Peyer's patch (tissue), 4 donors: ENCODE measurements around the gene LCTL. TPM values are rescaled to one million over a fixed set of nuclear protein-coding genes. Genes with fewer than 3 reads are reported as not detected.
"Not testable (repeated sequence)": the region's sequence is repeated elsewhere in the genome, so short reads cannot be mapped to it uniquely, and the experiment has no call there.

Experiments used
- DNase-seq, 3 donors: peaks; one replicate each; pipeline ENCODE4 v3.0.0-alpha.2; 2017 to 2019
- H3K27ac ChIP-seq, 4 donors: fragments of 200-600 bp; sonication (generic); one replicate each; pipeline ENCODE4 v1.5.1; 2016 to 2019
- H3K27me3 ChIP-seq, 2 donors: fragments of 200-600 bp; sonication (generic); one replicate each; pipeline ENCODE4 v1.5.1; 2019
- H3K36me3 ChIP-seq, 3 donors: fragments of 200-600 bp; sonication (generic); one replicate each; pipeline ENCODE4 v1.5.1; 2016 to 2019
- H3K4me1 ChIP-seq, 4 donors: fragments of 200-600 bp; sonication (generic); one replicate each; pipeline ENCODE4 v1.5.1; 2016 to 2019
- H3K4me3 ChIP-seq, 4 donors: fragments of 200-600 bp; sonication (generic); 1 replicate in 3 of 4; 2 replicates in 1 of 4; pipeline ENCODE4 v1.5.1; 2016 to 2019; ENCODE audit warnings: mild to moderate bottlenecking in 1 of 4
- H3K9me3 ChIP-seq, 4 donors: fragments of 200-600 bp; sonication (generic); one replicate each; pipeline ENCODE4 v1.5.1; 2016 to 2019; ENCODE audit warnings: mild to moderate bottlenecking in 1 of 4
- CTCF ChIP-seq, 6 experiments: fragments of 450-650 bp in 4 of 6; fragments of 200-600 bp in 2 of 6; sonication (generic) in 1 of 6; IDR thresholded peaks; one replicate each; pipeline ENCODE4 v1.5.1; 2017 to 2019; ENCODE audit warnings: antibody characterized with exemption in 6 of 6, mild to moderate bottlenecking in 3 of 6, moderate library complexity in 1 of 6
- POLR2A ChIP-seq, 2 donors: fragments of 450-650 bp; IDR thresholded peaks; one replicate each; pipeline ENCODE4 v1.5.1; 2017; ENCODE audit warnings: antibody characterized with exemption in 2 of 2, mild to moderate bottlenecking in 2 of 2, moderate library complexity in 2 of 2
- total RNA-seq, 4 donors: library from RNA; depleted of rRNA; stranded (reverse); fragments of >200 nt; gene quantifications; one replicate each; pipeline ENCODE4 v1.1.0, GENCODE V29; 2016

Gene LCTL
- total RNA-seq, 4 donors from 2014 or later = not detected

- no peak for DNase-seq
These were observed 24.6 kb upstream of the LCTL start for GRCh38 chr15:66590435-66590834.

GRCh38 chr15:66589429-66589828 lies 23.6 kb upstream of the LCTL start:
- not testable (repeated sequence) for H3K9me3 ChIP-seq, H3K27ac ChIP-seq, DNase-seq, H3K36me3 ChIP-seq, H3K27me3 ChIP-seq, H3K4me1 ChIP-seq, H3K4me3 ChIP-seq

More at GRCh38 chr15:66590435-66590834, 24.6 kb upstream of the LCTL start:
- H3K36me3 ChIP-seq = no peaks in the 10 kb centered on the region
- H3K27me3 ChIP-seq = no peaks in the 10 kb centered on the region
- no peaks in the 10 kb centered on the region for H3K4me1 ChIP-seq
- no peaks in the 10 kb centered on the region for H3K9me3 ChIP-seq
- H3K4me3 ChIP-seq = no peak overlapping the region
- no peak overlapping the region for H3K27ac ChIP-seq
- TF ChIP-seq POLR2A (IDR thresholded peaks at IDR 0.05) (no peak), CTCF (IDR thresholded peaks at IDR 0.05) (no peak)

- Histone ChIP-seq H3K4me3 (no peak overlapping the region), H3K27me3 (no peaks in the 10 kb centered on the region), H3K36me3 (no peaks in the 10 kb centered on the region), H3K9me3 (no peaks in the 10 kb centered on the region), H3K27ac (no peak overlapping the region), H3K4me1 (no peaks in the 10 kb centered on the region)
- no peak for TF ChIP-seq CTCF (IDR thresholded peaks at IDR 0.05)
- no peak for TF ChIP-seq POLR2A (IDR thresholded peaks at IDR 0.05)
- DNase-seq = no peak
These were observed 23.2 kb upstream of the LCTL start for GRCh38 chr15:66588971-66589370.

- no peaks in the 10 kb centered on the region for H3K4me1 ChIP-seq
- H3K9me3 ChIP-seq = no peaks in the 10 kb centered on the region
- no peak overlapping the region for H3K27ac ChIP-seq
- TF ChIP-seq CTCF (IDR thresholded peaks at IDR 0.05) (no peak), POLR2A (IDR thresholded peaks at IDR 0.05) (no peak)
- H3K36me3 ChIP-seq = no peaks in the 10 kb centered on the region
- H3K27me3 ChIP-seq = no peaks in the 10 kb centered on the region
- H3K4me3 ChIP-seq = no peak overlapping the region
- no peak for DNase-seq
These were observed 22.7 kb upstream of the LCTL start for GRCh38 chr15:66588537-66588936.

GRCh38 chr15:66587749-66588148 lies 22.0 kb upstream of the LCTL start:
- H3K4me1 ChIP-seq = no peaks in the 10 kb centered on the region
- H3K27ac ChIP-seq = no peak overlapping the region
- DNase-seq = no peak
- H3K9me3 ChIP-seq = no peaks in the 10 kb centered on the region
- no peaks in the 10 kb centered on the region for H3K36me3 ChIP-seq
- H3K4me3 ChIP-seq = no peak overlapping the region
- no peaks in the 10 kb centered on the region for H3K27me3 ChIP-seq
- TF ChIP-seq POLR2A (IDR thresholded peaks at IDR 0.05) (no peak), CTCF (IDR thresholded peaks at IDR 0.05) (no peak)

GRCh38 chr15:66587020-66587419 lies 21.2 kb upstream of the LCTL start:
- Histone ChIP-seq H3K4me1 (no peaks in the 10 kb centered on the region), H3K36me3 (no peaks in the 10 kb centered on the region), H3K4me3 (no peak overlapping the region), H3K27ac (no peak overlapping the region), H3K27me3 (no peaks in the 10 kb centered on the region), H3K9me3 (no peaks in the 10 kb centered on the region)
- no peak for DNase-seq
- TF ChIP-seq POLR2A (IDR thresholded peaks at IDR 0.05) = no peak
- TF ChIP-seq CTCF (IDR thresholded peaks at IDR 0.05) = no peak
